Sigmoid colon (tissue), 7 donors: Measurements from ENCODE around the gene CDK5RAP3. TPM values are rescaled to one million over a fixed set of nuclear protein-coding genes. Genes with fewer than 3 reads are reported as not detected.

ENCODE experiments used
- DNase-seq: peaks from one replicate; pipeline ENCODE4 v3.0.0-alpha.2; 2019
- H3K27ac ChIP-seq, 4 donors: fragments of 200-600 bp; sonication (generic); one replicate each; pipeline ENCODE4 v1.5.1; 2016 to 2019; ENCODE audit warnings: mild to moderate bottlenecking in 1 of 4
- H3K27me3 ChIP-seq, 3 donors: fragments of 200-600 bp; sonication (generic); one replicate each; pipeline ENCODE4 v1.5.1; 2019; ENCODE audit warnings: mild to moderate bottlenecking in 1 of 3
- H3K36me3 ChIP-seq, 4 donors: fragments of 200-600 bp; sonication (generic); one replicate each; pipeline ENCODE4 v1.5.1; 2016 to 2019
- H3K4me1 ChIP-seq, 4 donors: fragments of 200-600 bp; sonication (generic); one replicate each; pipeline ENCODE4 v1.5.1; 2017 to 2019
- H3K4me3 ChIP-seq, 4 donors: fragments of 200-600 bp; sonication (generic); one replicate each; pipeline ENCODE4 v1.5.1; 2017 to 2019; ENCODE audit warnings: mild to moderate bottlenecking in 2 of 4, moderate library complexity in 1 of 4
- H3K9me3 ChIP-seq, 4 donors: fragments of 200-600 bp in 3 of 4; sonication (generic) in 3 of 4; one replicate each; pipeline versions ENCODE4 v1.5.1 to v1.6.1; 2013 to 2019
- CTCF ChIP-seq, 4 experiments: fragments of 450-650 bp in 3 of 4; fragments of 200-600 bp in 1 of 4; IDR thresholded peaks; one replicate each; pipeline ENCODE4 v1.5.1; 2016 to 2019; ENCODE audit warnings: antibody characterized with exemption in 4 of 4, mild to moderate bottlenecking in 3 of 4, moderate library complexity in 2 of 4
- EP300 ChIP-seq, 4 donors: sonication (generic); formaldehyde crosslinking; IDR thresholded peaks; one replicate each; pipeline ENCODE4 v1.6.1; 2017; ENCODE audit warnings: antibody characterized with exemption in 4 of 4
- POLR2A ChIP-seq, 2 donors: fragments of 450-650 bp; IDR thresholded peaks; one replicate each; pipeline ENCODE4 v1.6.1; 2016; ENCODE audit warnings: antibody characterized with exemption in 2 of 2, mild to moderate bottlenecking in 2 of 2, moderate library complexity in 2 of 2
- POLR2AphosphoS5 ChIP-seq, 4 donors: sonication (generic); formaldehyde crosslinking; IDR thresholded peaks; one replicate each; pipeline ENCODE4 v1.6.1; 2017; ENCODE audit warnings: antibody characterized with exemption in 4 of 4
- WGBS, 2 donors: extraction: QIAGEN DNeasy Blood & Tissue Kit; methylation state at CpG; one replicate each; pipeline ENCODE4 v1.1.7; 2013; 5-methylcytosine and 5-hydroxymethylcytosine counted together
- intact Hi-C: fragments of 100-400 bp; cut with DNase I; formaldehyde crosslinking; loops from one replicate; pipeline ENCODE4 v1.15.1; 2023
- polyA plus RNA-seq, 3 donors: library from polyadenylated mRNA; stranded (reverse); fragments of 200-250 nt; gene quantifications; one replicate each; pipeline ENCODE4 v1.2.3, GENCODE V29; 2013
- total RNA-seq, 4 donors: library from RNA; depleted of rRNA; stranded (reverse); fragments of >200 nt; gene quantifications; one replicate each; pipeline ENCODE4 v1.1.0, GENCODE V29; 2016
- donor health status: healthy with polysubstance abuse.
- donor health status: Bipolar disorder and iron deficiency.
- donor health status: healthy.

CDK5RAP3 gene
- total and polyA plus RNA-seq, 7 donors = 43.5 to 200 (median 71.5) TPM

GRCh38 chr17:47975823-47976205 is 4.9 kb downstream of the CDK5RAP3 start:
- TF ChIP-seq EP300 (IDR thresholded peaks at IDR 0.05) = no peak
- no peak for TF ChIP-seq CTCF (IDR thresholded peaks at IDR 0.05)
- TF ChIP-seq POLR2A (IDR thresholded peaks at IDR 0.05) = no peak
- no peak for TF ChIP-seq POLR2AphosphoS5 (IDR thresholded peaks at IDR 0.05)
- H3K9me3 ChIP-seq = no peaks in the 10 kb centered on the region
- DNase-seq = no peak

GRCh38 chr17:47978324-47978723 is 7.4 kb downstream of the CDK5RAP3 start:
- no peak overlapping the region for H3K4me3 ChIP-seq
- no peak overlapping the region for H3K27ac ChIP-seq
- no peak for TF ChIP-seq POLR2A (IDR thresholded peaks at IDR 0.05)
- TF ChIP-seq EP300 (IDR thresholded peaks at IDR 0.05) = no peak
- peak; percentile 32 to 68 (median 60) for TF ChIP-seq CTCF (IDR thresholded peaks at IDR 0.05)
- no peak for TF ChIP-seq POLR2AphosphoS5 (IDR thresholded peaks at IDR 0.05)
- no peaks in the 10 kb centered on the region for H3K4me1 ChIP-seq
- intact Hi-C loops = loop anchor here (1.0 to 10.0 kb wide), 2 partner anchors 40 to 96 kb away; no protein-coding TSS in a partner anchor
- no peaks in the 10 kb centered on the region for H3K9me3 ChIP-seq
- no peaks in the 10 kb centered on the region for H3K27me3 ChIP-seq
- H3K36me3 ChIP-seq = peaks cover 0 to 99% (median 52%) of the 10 kb centered on the region in 4 donors
- peak; percentile 72 for DNase-seq
- 27% methylated on average over 7 of the region's 7 CpGs for WGBS, 2 donors

More at GRCh38 chr17:47975823-47976205, 4.9 kb downstream of the CDK5RAP3 start:
- 87 to 94% methylated on average over 10 of the region's 10 CpGs for WGBS, 2 donors
- Histone ChIP-seq H3K36me3 (peaks cover 0 to 76% (median 41%) of the 10 kb centered on the region in 4 donors), H3K4me3 (no peak overlapping the region), H3K27me3 (no peaks in the 10 kb centered on the region), H3K4me1 (peaks cover 0 to 15% (median 8%) of the 10 kb centered on the region in 4 donors), H3K27ac (no peak overlapping the region)
- intact Hi-C loops = loop anchor here (10.0 kb wide), 1 partner anchor 99 kb away; no protein-coding TSS in a partner anchor

- no peak overlapping the region for H3K27ac ChIP-seq
- no peaks in the 10 kb centered on the region for H3K27me3 ChIP-seq
- H3K4me1 ChIP-seq = no peaks in the 10 kb centered on the region
- intact Hi-C loops = no loop called here
- H3K4me3 ChIP-seq = no peak overlapping the region
- no peak for DNase-seq
- TF ChIP-seq EP300 (IDR thresholded peaks at IDR 0.05) (no peak), POLR2AphosphoS5 (IDR thresholded peaks at IDR 0.05) (no peak), POLR2A (IDR thresholded peaks at IDR 0.05) (no peak), CTCF (IDR thresholded peaks at IDR 0.05) (no peak)
- no peaks in the 10 kb centered on the region for H3K9me3 ChIP-seq
- H3K36me3 ChIP-seq = peaks cover 0 to 83% (median 35%) of the 10 kb centered on the region in 4 donors
Observed at GRCh38 chr17:47980541-47980940, 9.6 kb downstream of the CDK5RAP3 start.

- no peak for DNase-seq
- no peaks in the 10 kb centered on the region for H3K4me1 ChIP-seq
- no peaks in the 10 kb centered on the region for H3K9me3 ChIP-seq
- TF ChIP-seq CTCF (IDR thresholded peaks at IDR 0.05) (no peak), POLR2A (IDR thresholded peaks at IDR 0.05) (no peak), EP300 (IDR thresholded peaks at IDR 0.05) (no peak), POLR2AphosphoS5 (IDR thresholded peaks at IDR 0.05) (no peak)
- H3K36me3 ChIP-seq = peaks cover 0 to 74% (median 29%) of the 10 kb centered on the region in 4 donors
- no peak overlapping the region for H3K27ac ChIP-seq
- intact Hi-C loops = no loop called here
- H3K27me3 ChIP-seq = no peaks in the 10 kb centered on the region
- WGBS, 2 donors = 71 to 93% methylated on average over 9 of the region's 9 CpGs
- H3K4me3 ChIP-seq = no peak overlapping the region
Observed at GRCh38 chr17:47981462-47981861, 10.5 kb downstream of the CDK5RAP3 start.

GRCh38 chr17:47982091-47982617 is 11.2 kb downstream of the CDK5RAP3 start:
- H3K9me3 ChIP-seq = no peaks in the 10 kb centered on the region
- H3K27me3 ChIP-seq = no peaks in the 10 kb centered on the region
- H3K27ac ChIP-seq = no peak overlapping the region
- 84 to 86% methylated on average over 14 of the region's 14 CpGs for WGBS, 2 donors
- intact Hi-C loops = no loop called here
- peaks cover 0 to 3% (median 2%) of the 10 kb centered on the region in 4 donors for H3K4me1 ChIP-seq
- H3K36me3 ChIP-seq = peaks cover 0 to 67% (median 26%) of the 10 kb centered on the region in 4 donors
- no peak overlapping the region for H3K4me3 ChIP-seq
- TF ChIP-seq EP300 (IDR thresholded peaks at IDR 0.05) (no peak), CTCF (IDR thresholded peaks at IDR 0.05) (no peak), POLR2A (IDR thresholded peaks at IDR 0.05) (no peak), POLR2AphosphoS5 (IDR thresholded peaks at IDR 0.05) (no peak)
- DNase-seq = no peak
